Keratinocyte (primary cell): ENCODE results near the gene ZC3H6. TPM values are rescaled to one million over a fixed set of nuclear protein-coding genes. Genes with fewer than 3 reads are reported as not detected.

Experiments
- DNase-seq: peaks from one replicate; pipeline ENCODE4 v3.0.0-alpha.2; 2011; ENCODE audit warnings: low read depth, missing footprints, low spot score
- FAIRE-seq: peaks from 2 replicates; lab custom pipeline; 2011; peaks lifted over from hg19 to GRCh38; lab: Jason Lieb, UNC
- H2AFZ ChIP-seq: 2 replicates; pipeline ENCODE4 v1.6.0; 2012; ENCODE audit warnings: low read length, control low read depth, inconsistent platforms; ENCODE audit not compliant: control insufficient read depth
- H3K27ac ChIP-seq: 2 replicates; pipeline ENCODE4 v1.5.1; 2011; ENCODE audit warnings: low read length; ENCODE audit not compliant: control insufficient read depth, insufficient read depth
- H3K27me3 ChIP-seq: 3 replicates; pipeline ENCODE4 v1.6.0; 2011; ENCODE audit warnings: low read length; ENCODE audit not compliant: control insufficient read depth, insufficient read depth; ENCODE audit errors: extremely low read depth
- H3K36me3 ChIP-seq, 2 experiments: 2 replicates in 1 of 2; 3 replicates in 1 of 2; pipeline ENCODE4 v1.5.1; 2011; ENCODE audit warnings: low read length in 2 of 2, mild to moderate bottlenecking in 1 of 2; ENCODE audit not compliant: control insufficient read depth in 2 of 2, insufficient read depth in 2 of 2; ENCODE audit errors: extremely low read depth in 1 of 2
- H3K4me1 ChIP-seq: 3 replicates; pipeline ENCODE4 v1.5.1; 2011; ENCODE audit warnings: low read length; ENCODE audit not compliant: control insufficient read depth, insufficient read depth; ENCODE audit errors: extremely low read depth
- H3K4me2 ChIP-seq: 3 replicates; pipeline ENCODE4 v1.6.0; 2011; ENCODE audit warnings: low read depth, low read length; ENCODE audit not compliant: control insufficient read depth, insufficient read depth; ENCODE audit errors: extremely low read depth
- H3K4me3 ChIP-seq, 3 experiments: fragments of 200-600 bp in 1 of 3; sonication (generic) in 1 of 3; 2 replicates in 2 of 3; 3 replicates in 1 of 3; pipeline ENCODE4 v1.5.1; 2011 to 2016; ENCODE audit warnings: low read length in 3 of 3, mild to moderate bottlenecking in 3 of 3, control low read depth in 2 of 3, inconsistent platforms in 1 of 3, low read depth in 1 of 3, mixed read lengths in 1 of 3, mixed run types in 1 of 3, moderate library complexity in 1 of 3; ENCODE audit not compliant: control insufficient read depth in 2 of 3, insufficient read depth in 2 of 3; ENCODE audit errors: extremely low read depth in 1 of 3
- H3K79me2 ChIP-seq: 2 replicates; pipeline ENCODE4 v1.6.0; 2012; ENCODE audit warnings: low read length; ENCODE audit not compliant: control insufficient read depth, insufficient read depth
- H3K9ac ChIP-seq: 3 replicates; pipeline ENCODE4 v1.6.0; 2011; ENCODE audit warnings: low read length; ENCODE audit not compliant: control insufficient read depth, insufficient read depth; ENCODE audit errors: extremely low read depth
- H3K9me1 ChIP-seq: 3 replicates; pipeline ENCODE4 v1.6.0; 2011; ENCODE audit warnings: low read length; ENCODE audit not compliant: control insufficient read depth, insufficient read depth; ENCODE audit errors: extremely low read depth
- H3K9me3 ChIP-seq: 2 replicates; pipeline ENCODE4 v1.5.1; 2012; ENCODE audit warnings: low read depth, low read length; ENCODE audit not compliant: control insufficient read depth
- H4K20me1 ChIP-seq: 3 replicates; pipeline ENCODE4 v1.6.0; 2011; ENCODE audit warnings: low read length; ENCODE audit not compliant: control insufficient read depth, insufficient read depth; ENCODE audit errors: extremely low read depth
- EZH2 ChIP-seq: IDR thresholded peaks from one replicate; pipeline ENCODE4 v1.6.1; 2012; ENCODE audit warnings: inconsistent platforms, mild to moderate bottlenecking, low read length, moderate library complexity
- dilution Hi-C: fragments of 300-500 bp; cut with MboI; formaldehyde crosslinking; loops from one replicate; pipeline ENCODE4 v1.7.0; 2020; ENCODE audit warnings: low sequenced_read_pairs; ENCODE audit not compliant: extremely low pct_ligation_motif_present
- polyA plus RNA-seq, 5 experiments: library from polyadenylated mRNA; depleted of rRNA in 3 of 5; stranded (reverse) in 3 of 5; stranded (forward) in 1 of 5; unstranded in 1 of 5; fragments of >200 nt; gene quantifications; 1 replicate in 1 of 5; 2 replicates in 3 of 5; 3 replicates in 1 of 5; pipeline versions ENCODE4 v1.2.1 to v1.2.3, GENCODE V29; 2011 to 2012; ENCODE audit warnings: missing spikeins in 2 of 5, low read depth in 1 of 5, low replicate concordance in 1 of 5
- TF ChIP-seq, protein P1 (sequence below), 3 experiments: IDR thresholded peaks in 1 of 3; conservative IDR thresholded peaks in 1 of 3; optimal IDR thresholded peaks in 1 of 3; 2 replicates in 2 of 3; 3 replicates in 1 of 3; pipeline versions ENCODE3 to v1.5.1; 2011; ENCODE audit warnings: low read length in 3 of 3, mild to moderate bottlenecking in 3 of 3, moderate library complexity in 2 of 3, control low read depth in 1 of 3, inconsistent platforms in 1 of 3; ENCODE audit not compliant: insufficient read depth in 2 of 3; ENCODE audit errors: extremely low read depth in 1 of 3

The ZC3H6 gene
- polyA plus RNA-seq, 1 donor (not counting 4 experiments of a cell fraction or from before 2014, with no cell fraction given), result 0.75 TPM

- H2AFZ ChIP-seq, result no peak overlapping the region
- DNase-seq (no peak), FAIRE-seq (no peak)
- dilution Hi-C loops, result no loop called here
- no peak overlapping the region for H3K9ac ChIP-seq
- no peaks in the 10 kb centered on the region for H4K20me1 ChIP-seq
- no peaks in the 10 kb centered on the region for H3K27me3 ChIP-seq
- H3K9me1 ChIP-seq, result no peaks in the 10 kb centered on the region
- no peak overlapping the region for H3K27ac ChIP-seq
- no peaks in the 10 kb centered on the region for H3K9me3 ChIP-seq
- no peaks in the 10 kb centered on the region for H3K36me3 ChIP-seq
- TF ChIP-seq EZH2, result no peak
- TF ChIP-seq, protein P1, sequence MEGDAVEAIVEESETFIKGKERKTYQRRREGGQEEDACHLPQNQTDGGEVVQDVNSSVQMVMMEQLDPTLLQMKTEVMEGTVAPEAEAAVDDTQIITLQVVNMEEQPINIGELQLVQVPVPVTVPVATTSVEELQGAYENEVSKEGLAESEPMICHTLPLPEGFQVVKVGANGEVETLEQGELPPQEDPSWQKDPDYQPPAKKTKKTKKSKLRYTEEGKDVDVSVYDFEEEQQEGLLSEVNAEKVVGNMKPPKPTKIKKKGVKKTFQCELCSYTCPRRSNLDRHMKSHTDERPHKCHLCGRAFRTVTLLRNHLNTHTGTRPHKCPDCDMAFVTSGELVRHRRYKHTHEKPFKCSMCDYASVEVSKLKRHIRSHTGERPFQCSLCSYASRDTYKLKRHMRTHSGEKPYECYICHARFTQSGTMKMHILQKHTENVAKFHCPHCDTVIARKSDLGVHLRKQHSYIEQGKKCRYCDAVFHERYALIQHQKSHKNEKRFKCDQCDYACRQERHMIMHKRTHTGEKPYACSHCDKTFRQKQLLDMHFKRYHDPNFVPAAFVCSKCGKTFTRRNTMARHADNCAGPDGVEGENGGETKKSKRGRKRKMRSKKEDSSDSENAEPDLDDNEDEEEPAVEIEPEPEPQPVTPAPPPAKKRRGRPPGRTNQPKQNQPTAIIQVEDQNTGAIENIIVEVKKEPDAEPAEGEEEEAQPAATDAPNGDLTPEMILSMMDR (optimal IDR thresholded peaks at IDR 0.05 in 1 of 3, IDR thresholded peaks at IDR 0.05 in 1 of 3, conservative IDR thresholded peaks at IDR 0.05 in 1 of 3; ENCODE audit: extremely low read depth in 1 of 3, insufficient read depth in 2 of 3, low read length in 3 of 3), result no peak
- H3K4me1 ChIP-seq, result peaks cover 13% of the 10 kb centered on the region
- no peaks in the 10 kb centered on the region for H3K79me2 ChIP-seq
- no peak overlapping the region for H3K4me3 ChIP-seq
- no peak overlapping the region for H3K4me2 ChIP-seq
Observed at GRCh38 chr2:112342067-112342550, 66.7 kb downstream of the ZC3H6 start.

GRCh38 chr2:112343827-112344585 lies 68.6 kb downstream of the ZC3H6 start:
- dilution Hi-C loops, result no loop called here
- Histone ChIP-seq H3K9me1 (no peaks in the 10 kb centered on the region), H3K79me2 (no peaks in the 10 kb centered on the region), H3K4me1 (peaks cover 13% of the 10 kb centered on the region), H3K4me3 (no peak overlapping the region), H3K4me2 (no peak overlapping the region), H3K9ac (no peak overlapping the region), H3K36me3 (no peaks in the 10 kb centered on the region), H3K27ac (no peak overlapping the region), H4K20me1 (no peaks in the 10 kb centered on the region), H3K27me3 (no peaks in the 10 kb centered on the region), H2AFZ (peak overlapping the region; percentile 9), H3K9me3 (no peaks in the 10 kb centered on the region)
- TF ChIP-seq EZH2, result no peak
- TF ChIP-seq, protein P1 (optimal IDR thresholded peaks at IDR 0.05 in 1 of 3, IDR thresholded peaks at IDR 0.05 in 1 of 3, conservative IDR thresholded peaks at IDR 0.05 in 1 of 3; ENCODE audit: extremely low read depth in 1 of 3, insufficient read depth in 2 of 3, low read length in 3 of 3), result no peak
- DNase-seq, result no peak
- no peak for FAIRE-seq
